Right cardiac atrium (tissue), 5 donors: ENCODE results near the gene CNGB1. TPM values are rescaled to one million over a fixed set of nuclear protein-coding genes. Genes with fewer than 3 reads are reported as not detected.

Experiments
- ATAC-seq, 2 donors: fragments of 200-7000 bp; cut with Tn5 transposase; one replicate each; pipeline versions ENCODE4 v1.8.0 to v1.9.1; 2020; ENCODE audit warnings: moderate library complexity in 2 of 2, mild to moderate bottlenecking in 1 of 2
- DNase-seq, 3 donors: peaks; one replicate each; pipeline ENCODE4 v3.0.0-alpha.2; 2020
- H3K27ac ChIP-seq: one replicate; pipeline ENCODE4 v1.5.1; 2013; ENCODE audit warnings: mild to moderate bottlenecking, low read length, control low read depth, moderate library complexity
- H3K27me3 ChIP-seq: one replicate; pipeline ENCODE4 v1.6.1; 2013; ENCODE audit not compliant: control insufficient read depth, insufficient read depth
- H3K4me1 ChIP-seq: one replicate; pipeline ENCODE4 v1.6.1; 2013; ENCODE audit warnings: low read length; ENCODE audit not compliant: control insufficient read depth, insufficient read depth
- H3K4me3 ChIP-seq: one replicate; pipeline ENCODE4 v1.5.1; 2013; ENCODE audit warnings: low read length, control low read depth
- H3K9me3 ChIP-seq: one replicate; pipeline ENCODE4 v1.6.1; 2013; ENCODE audit warnings: low read length; ENCODE audit not compliant: control insufficient read depth
- WGBS: extraction: QIAGEN DNeasy Blood & Tissue Kit; methylation state at CpG from one replicate; pipeline ENCODE4 v1.1.7; 2013; 5-methylcytosine and 5-hydroxymethylcytosine counted together
- intact Hi-C, 4 donors: fragments of 100-400 bp; cut with DNase I; formaldehyde crosslinking; loops; one replicate each; pipeline versions ENCODE4 v1.11.0 to v1.14.0; 2022 to 2023
- polyA plus RNA-seq: library from polyadenylated mRNA; stranded (reverse); fragments of 200-250 nt; gene quantifications from one replicate; pipeline ENCODE4 v1.2.3, GENCODE V29; 2013
- total RNA-seq, 4 donors: library from RNA; stranded (reverse); fragmentation: NEBNext Ultra II Directional; extraction: Animal tissue kit (Norgen Biotek cat#: 25700); gene quantifications; one replicate each; pipeline ENCODE4 v1.2.1, GENCODE V29; 2021
- donor health status: healthy with polysubstance abuse.
- donor health status: DM: no; HTN: yes; CAD: no.
- donor health status: DM: no; HTN: no; CAD: no.
- donor health status: DM: no; HTN: yes; CAD: no; lungs with severe emphysema.
- donor health status: DM: yes; HTN: yes; CAD: no.

CNGB1 gene
- total and polyA plus RNA-seq, 5 donors, result not detected

DNA sequence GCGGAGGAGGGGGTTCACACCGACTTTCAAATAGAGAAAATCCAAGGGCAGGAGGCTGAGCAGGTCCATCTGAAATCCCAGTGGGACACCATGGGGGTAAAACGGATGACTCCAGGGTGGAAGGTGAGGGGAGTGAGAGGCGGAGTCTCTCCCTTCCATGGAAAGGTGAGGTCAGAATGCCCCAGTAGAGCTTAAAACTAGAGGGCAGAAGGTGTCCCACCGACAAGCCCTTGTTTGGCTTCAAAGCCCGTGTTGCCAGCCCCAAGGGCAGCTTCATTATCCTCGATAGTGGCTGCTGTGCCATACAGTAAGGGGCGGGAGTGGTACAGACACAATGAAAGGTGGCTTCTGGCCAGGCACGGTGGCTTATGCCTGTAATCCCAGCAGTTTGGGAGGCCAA is 55.7 kb downstream of the CNGB1 start:
- Histone ChIP-seq H3K27ac (no peak overlapping the region), H3K4me1 (no peaks in the 10 kb centered on the region), H3K27me3 (no peaks in the 10 kb centered on the region), H3K4me3 (no peak overlapping the region), H3K9me3 (no peaks in the 10 kb centered on the region)
- no peak for ATAC-seq
- intact Hi-C loops, result no loop called here
- DNase-seq, result no peak
- 65% methylated on average over 9 of the region's 9 CpGs for WGBS

DNA sequence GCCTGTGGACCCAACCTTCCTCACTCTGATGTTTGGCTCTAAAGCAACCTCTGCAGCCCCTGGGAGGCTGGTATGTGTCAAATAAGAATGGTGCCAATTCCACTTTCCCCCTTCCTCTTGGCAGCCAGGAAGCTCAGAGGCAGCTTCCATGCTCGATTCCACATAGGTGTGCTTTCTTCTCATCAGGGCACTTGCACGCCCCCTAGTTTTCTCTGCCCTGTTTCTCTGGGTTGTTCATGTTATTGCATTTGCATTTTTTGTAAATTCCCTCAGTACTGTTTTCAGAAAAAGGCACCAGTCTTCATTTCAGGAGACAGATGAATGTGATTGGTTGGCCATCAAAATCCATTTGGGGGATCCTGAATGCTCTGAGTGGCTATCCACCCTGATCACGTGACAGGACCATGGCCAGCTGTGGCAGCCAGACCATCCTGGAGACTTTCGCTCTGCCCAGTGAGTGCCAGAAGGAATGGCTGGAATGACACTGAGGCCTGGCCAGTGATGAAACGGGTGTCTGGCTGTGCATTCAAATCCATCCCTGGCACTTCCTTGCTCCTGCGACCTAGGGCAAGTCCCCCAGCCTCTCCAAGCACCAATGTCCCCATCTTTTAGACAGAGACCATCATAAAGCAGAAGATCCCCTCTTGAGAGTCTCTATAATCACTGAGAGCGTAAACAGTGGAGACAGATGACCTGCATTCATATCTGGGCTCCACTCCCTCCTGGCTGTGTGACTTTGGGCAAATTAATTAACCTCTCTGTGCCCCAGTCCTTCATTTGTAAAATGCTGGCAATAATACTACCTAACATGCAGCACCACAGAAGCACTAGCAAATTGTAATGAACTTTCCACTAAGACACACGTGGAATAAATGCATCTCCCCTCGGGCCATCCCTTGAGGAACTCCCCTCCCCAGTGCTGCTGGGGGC is 56.4 kb downstream of the CNGB1 start:
- H3K9me3 ChIP-seq, result no peaks in the 10 kb centered on the region
- no peak overlapping the region for H3K27ac ChIP-seq
- no peaks in the 10 kb centered on the region for H3K4me1 ChIP-seq
- DNase-seq (no peak), ATAC-seq (no peak)
- no peak overlapping the region for H3K4me3 ChIP-seq
- no peaks in the 10 kb centered on the region for H3K27me3 ChIP-seq
- intact Hi-C loops, result no loop called here
- 81% methylated on average over 9 of the region's 9 CpGs for WGBS

DNA sequence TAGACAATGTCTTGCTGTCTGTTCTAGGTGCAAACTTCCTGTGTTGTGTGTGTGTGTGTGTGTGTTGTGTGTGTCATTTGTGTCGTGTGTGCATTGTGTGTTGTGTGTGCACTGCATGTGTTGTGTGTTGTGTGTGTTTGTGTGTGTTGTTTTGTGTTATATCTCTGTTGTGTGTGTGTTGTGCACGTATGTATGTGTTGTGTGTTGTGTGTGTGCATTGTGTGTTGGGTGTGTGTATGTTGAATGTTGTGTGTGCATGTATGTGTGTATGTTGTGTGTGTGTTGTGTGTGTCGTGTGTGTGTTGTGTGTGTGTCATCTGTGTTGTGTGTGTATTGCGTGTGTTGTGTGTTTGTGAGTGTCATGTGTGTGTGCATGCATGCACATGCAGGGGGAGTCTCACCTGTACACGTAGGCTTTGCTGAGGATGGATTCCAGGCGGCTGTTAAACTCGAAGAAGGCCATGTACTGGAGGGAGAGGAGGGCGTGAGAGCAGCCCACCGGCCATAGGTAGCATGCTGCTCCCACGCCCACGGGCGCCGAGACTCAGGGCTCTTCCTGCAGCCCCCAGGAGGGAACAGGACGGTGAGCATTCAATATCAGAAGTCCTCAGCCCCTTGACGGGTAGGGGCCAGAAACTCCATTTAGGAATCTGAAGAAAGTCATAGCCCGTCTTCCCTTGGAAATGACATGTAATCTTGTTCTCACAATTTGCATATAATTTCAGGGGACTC is 58.2 kb downstream of the CNGB1 start:
- DNase-seq, result no peak
- Histone ChIP-seq H3K4me3 (no peak overlapping the region), H3K9me3 (no peaks in the 10 kb centered on the region), H3K27ac (no peak overlapping the region), H3K4me1 (no peaks in the 10 kb centered on the region), H3K27me3 (no peaks in the 10 kb centered on the region)
- 74% methylated on average over 16 of the region's 16 CpGs for WGBS
- intact Hi-C loops, result no loop called here
- no peak for ATAC-seq

DNA sequence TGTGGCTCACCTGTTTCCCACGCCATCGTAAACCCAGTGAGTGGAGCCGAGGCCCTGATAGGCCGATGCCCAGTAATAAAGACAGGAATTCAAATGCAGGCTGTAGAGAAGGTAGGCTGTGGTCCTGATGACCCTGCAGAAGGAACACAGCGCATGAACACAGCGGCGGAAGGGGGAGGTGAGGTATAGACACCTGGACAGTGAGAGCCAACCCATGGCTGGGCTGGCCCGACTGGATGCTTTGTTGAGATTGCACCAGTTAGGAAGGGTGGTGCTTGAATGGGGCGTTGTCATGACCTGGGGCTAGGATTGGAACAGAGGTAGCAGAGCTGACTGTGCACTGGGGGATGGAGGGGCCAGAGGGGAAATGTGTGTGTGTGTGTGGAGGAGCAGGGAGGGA is 59.2 kb downstream of the CNGB1 start:
- no peaks in the 10 kb centered on the region for H3K4me1 ChIP-seq
- no peak for ATAC-seq
- no peak overlapping the region for H3K4me3 ChIP-seq
- 90% methylated on average over 9 of the region's 9 CpGs for WGBS
- H3K27ac ChIP-seq, result no peak overlapping the region
- H3K27me3 ChIP-seq, result no peaks in the 10 kb centered on the region
- no peaks in the 10 kb centered on the region for H3K9me3 ChIP-seq
- intact Hi-C loops, result no loop called here
- DNase-seq, result no peak

DNA sequence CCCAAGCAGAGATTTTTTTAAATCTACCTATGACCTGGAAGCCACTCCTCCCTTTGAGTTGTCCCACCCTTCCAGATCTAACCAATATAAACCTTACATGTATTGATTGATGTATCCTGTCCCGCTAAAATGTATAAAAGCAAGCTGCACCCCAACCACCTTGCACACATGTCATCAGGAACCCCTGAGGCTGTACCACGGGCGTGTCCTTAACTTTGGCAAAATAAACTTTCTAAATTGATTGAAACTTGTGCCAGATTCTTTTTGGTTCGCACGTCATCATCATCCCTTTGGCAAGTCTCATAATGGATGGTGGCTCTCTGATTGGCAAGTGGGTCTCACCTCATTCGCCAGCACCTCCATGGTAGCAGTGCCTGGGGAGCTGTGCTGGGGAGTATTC is 60.2 kb downstream of the CNGB1 start:
- intact Hi-C loops, result no loop called here
- DNase-seq (no peak), ATAC-seq (no peak)
- no peak overlapping the region for H3K4me3 ChIP-seq
- no peaks in the 10 kb centered on the region for H3K9me3 ChIP-seq
- no peaks in the 10 kb centered on the region for H3K4me1 ChIP-seq
- H3K27me3 ChIP-seq, result no peaks in the 10 kb centered on the region
- no peak overlapping the region for H3K27ac ChIP-seq
- 84% methylated on average over 6 of the region's 6 CpGs for WGBS

DNA sequence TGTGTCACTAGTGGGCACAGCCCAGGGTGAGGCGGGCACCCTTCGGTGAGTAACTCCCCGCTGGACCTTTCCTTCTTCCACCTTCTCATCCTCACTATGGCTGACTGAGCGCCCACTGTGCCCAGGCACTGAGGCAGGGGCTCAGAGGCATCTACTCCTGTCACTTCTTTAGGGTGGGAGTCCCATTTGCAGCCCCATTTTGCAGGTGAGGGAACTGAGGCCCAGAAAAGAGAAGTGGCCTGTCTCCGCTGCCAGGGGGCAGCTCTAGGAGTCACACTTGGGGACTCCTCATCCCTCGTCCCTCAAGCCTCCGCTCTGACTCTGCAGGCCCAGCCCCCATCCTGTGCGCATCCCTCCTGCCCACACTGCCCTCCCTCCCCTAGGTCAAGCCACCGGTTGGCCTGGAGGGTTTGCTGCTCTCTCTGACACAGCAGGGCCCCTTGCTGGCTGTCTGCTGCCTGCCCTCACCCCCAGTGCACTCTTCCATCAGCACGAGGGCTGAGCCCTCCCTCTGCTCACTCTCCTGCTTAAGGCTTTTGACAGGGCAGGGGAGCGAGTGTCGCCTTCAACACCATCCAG is 62.4 kb downstream of the CNGB1 start:
- 74% methylated on average over 12 of the region's 12 CpGs for WGBS
- Histone ChIP-seq H3K9me3 (no peaks in the 10 kb centered on the region), H3K4me1 (no peaks in the 10 kb centered on the region), H3K27ac (no peak overlapping the region), H3K27me3 (no peaks in the 10 kb centered on the region), H3K4me3 (no peak overlapping the region)
- ATAC-seq (peak in 1 of 2 donors; percentile 25), DNase-seq (no peak)
- intact Hi-C loops, result no loop called here

DNA sequence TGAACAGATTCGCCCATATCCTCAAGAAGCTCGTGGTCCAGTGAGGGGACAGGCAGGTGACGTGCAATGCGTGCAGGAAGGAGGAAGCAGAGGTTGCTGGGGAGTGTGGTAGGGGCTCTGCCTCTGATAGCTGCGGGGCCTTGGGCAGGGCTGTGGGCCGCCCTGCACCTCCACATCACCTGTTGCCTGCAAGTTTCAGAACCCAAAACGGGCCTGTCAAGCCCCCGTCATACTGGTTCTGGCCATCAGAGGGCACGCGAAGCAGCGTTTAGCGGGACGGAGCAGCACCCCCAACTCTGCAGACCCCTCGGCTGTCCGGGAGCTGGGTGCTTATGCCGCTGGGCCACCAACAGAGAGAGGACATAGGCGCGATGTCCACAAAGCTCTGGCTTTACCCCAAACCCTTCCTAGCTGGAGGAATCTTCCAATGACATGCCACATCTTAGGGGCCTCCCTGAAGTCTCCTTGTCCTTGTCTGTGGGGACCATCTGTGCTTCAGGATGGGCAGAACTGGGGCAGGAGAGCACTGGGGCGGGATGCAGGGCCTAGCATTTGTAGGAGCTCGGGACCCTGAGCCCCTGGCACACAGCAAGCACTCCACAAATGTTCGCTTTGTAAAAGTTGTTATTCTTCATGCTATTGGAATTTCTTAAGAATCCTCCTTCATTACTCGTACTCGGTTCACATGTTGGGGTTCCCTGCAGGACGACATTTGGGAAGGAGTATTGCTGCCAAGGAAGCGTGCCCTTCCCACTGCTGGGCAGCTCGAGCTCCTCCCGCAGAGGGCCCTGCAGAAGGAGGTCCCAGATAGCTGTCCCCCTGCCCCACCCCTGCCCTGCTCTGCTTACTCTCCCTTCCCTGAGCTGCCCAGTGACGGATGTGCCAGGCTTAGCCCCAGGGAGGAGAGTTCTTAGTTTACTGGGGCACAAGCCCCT is 64.3 kb downstream of the CNGB1 start:
- DNase-seq (peak in 1 of 3 donors; percentile 63), ATAC-seq (peak; percentile 18 to 60)
- 34% methylated on average over 28 of the region's 28 CpGs for WGBS
- Histone ChIP-seq H3K27me3 (no peaks in the 10 kb centered on the region), H3K9me3 (no peaks in the 10 kb centered on the region), H3K4me3 (no peak overlapping the region), H3K27ac (no peak overlapping the region), H3K4me1 (no peaks in the 10 kb centered on the region)
- intact Hi-C loops, result no loop called here

DNA sequence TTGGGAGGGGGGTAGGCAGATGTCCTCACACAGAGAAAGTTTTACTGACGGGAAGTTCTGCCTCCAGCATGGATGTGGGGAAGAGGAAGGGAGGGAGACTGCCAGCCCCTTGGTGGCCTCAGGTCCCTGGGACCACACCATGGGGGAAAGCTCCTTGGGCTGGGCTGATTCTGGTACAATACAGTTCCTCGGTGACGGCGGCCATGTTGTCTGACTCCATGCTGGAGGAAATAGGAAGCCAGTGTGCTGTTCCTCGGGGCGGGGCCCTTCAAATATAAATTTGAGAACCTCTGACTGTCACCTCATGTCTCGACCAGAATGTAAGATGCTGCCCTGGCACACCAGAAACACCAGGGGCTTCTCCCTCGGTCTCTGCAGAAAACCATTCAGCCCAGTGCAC is 66.8 kb downstream of the CNGB1 start:
- ATAC-seq (no peak), DNase-seq (no peak)
- Histone ChIP-seq H3K27me3 (no peaks in the 10 kb centered on the region), H3K9me3 (no peaks in the 10 kb centered on the region), H3K4me3 (no peak overlapping the region), H3K4me1 (no peaks in the 10 kb centered on the region), H3K27ac (no peak overlapping the region)
- intact Hi-C loops, result loop anchor here in 1 of 4 donors (5.0 kb wide), 1 partner anchor 98 kb away; the partner anchor contains the start of genes USB1 and ZNF319
- WGBS, result 70% methylated on average over 8 of the region's 8 CpGs

DNA sequence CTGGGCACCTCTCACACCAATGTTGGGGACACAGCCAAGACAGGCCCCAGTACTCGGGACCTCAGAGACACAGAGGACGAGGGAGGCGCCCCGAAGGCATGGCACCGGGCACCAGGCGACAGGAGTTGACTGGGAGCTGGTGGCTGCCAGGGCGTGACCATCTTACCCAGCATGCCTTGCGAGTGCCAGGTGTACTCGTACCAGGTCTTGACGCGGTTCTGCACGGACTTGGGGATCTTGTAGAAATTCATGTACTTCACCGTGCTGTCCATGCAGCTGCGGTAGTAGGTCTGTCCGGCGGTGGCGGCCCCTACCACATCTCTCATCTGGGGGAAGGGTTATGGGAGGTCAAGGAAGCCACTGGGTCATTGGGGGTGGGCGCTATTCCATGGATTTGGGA is 67.3 kb downstream of the CNGB1 start:
- Histone ChIP-seq H3K27ac (no peak overlapping the region), H3K4me1 (no peaks in the 10 kb centered on the region), H3K4me3 (no peak overlapping the region), H3K9me3 (no peaks in the 10 kb centered on the region), H3K27me3 (no peaks in the 10 kb centered on the region)
- intact Hi-C loops, result loop anchor here in 1 of 4 donors (5.0 kb wide), 1 partner anchor 99 kb away; the partner anchor contains the start of genes USB1 and ZNF319
- 79% methylated on average over 18 of the region's 18 CpGs for WGBS
- no peak for ATAC-seq
- no peak for DNase-seq

DNA sequence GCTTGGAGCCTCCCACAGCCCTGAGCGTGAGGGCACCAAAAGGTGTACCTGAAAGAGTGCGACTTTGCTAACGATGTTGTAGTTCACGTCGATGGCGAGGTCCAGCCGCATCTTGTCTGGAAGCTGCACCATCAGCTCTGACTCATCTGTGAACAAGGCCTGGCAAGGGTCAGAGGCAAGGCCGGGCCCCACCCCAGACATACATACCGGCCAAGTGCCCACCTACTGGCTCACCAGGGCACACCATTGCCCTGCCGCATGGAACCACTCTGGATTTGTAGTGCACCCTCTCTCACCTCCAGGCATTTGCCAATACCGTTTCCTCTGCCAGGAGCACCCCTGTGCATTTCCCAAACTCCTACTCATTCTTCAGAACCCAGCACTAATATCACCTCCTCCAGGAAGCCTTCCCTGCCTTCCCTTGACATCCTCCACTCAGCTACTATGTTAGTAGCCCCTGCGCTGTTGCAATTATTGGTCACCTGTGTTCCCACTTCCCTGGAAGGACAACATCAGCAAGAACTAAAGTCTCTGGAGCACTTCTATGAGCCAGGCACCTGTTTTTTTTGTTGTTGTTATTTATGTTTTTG is 69.4 kb downstream of the CNGB1 start:
- no peak overlapping the region for H3K4me3 ChIP-seq
- no peak overlapping the region for H3K27ac ChIP-seq
- H3K4me1 ChIP-seq, result no peaks in the 10 kb centered on the region
- 88% methylated on average over 12 of the region's 12 CpGs for WGBS
- ATAC-seq (no peak), DNase-seq (no peak)
- no peaks in the 10 kb centered on the region for H3K9me3 ChIP-seq
- intact Hi-C loops, result loop anchor here in 1 of 4 donors (5.0 kb wide), 1 partner anchor 101 kb away; the partner anchor contains the start of genes USB1 and ZNF319
- H3K27me3 ChIP-seq, result no peaks in the 10 kb centered on the region
